Smooth muscle cell (in vitro differentiated cells): Measurements from ENCODE around the gene INF2. TPM values are rescaled to one million over a fixed set of nuclear protein-coding genes. Genes with fewer than 3 reads are reported as not detected.

Experiments
- DNase-seq: peaks from one replicate; lab custom pipeline; 2025; ENCODE audit not compliant: unreplicated experiment; lab: John Stamatoyannopoulos, UW
- H2AFZ ChIP-seq: fragments of 200-600 bp; sonication (generic); 2 replicates; pipeline ENCODE4 v1.6.0; 2016; ENCODE audit warnings: antibody characterized with exemption, low read depth, mild to moderate bottlenecking
- H3F3A ChIP-seq: fragments of 200-600 bp; sonication (generic); 2 replicates; pipeline ENCODE4 v1.6.0; 2017; ENCODE audit warnings: antibody characterized with exemption, low read depth
- H3K27ac ChIP-seq: fragments of 200-600 bp; sonication (generic); 2 replicates; pipeline ENCODE4 v1.5.1; 2016; ENCODE audit warnings: low read depth, mild to moderate bottlenecking
- H3K27me3 ChIP-seq: fragments of 200-600 bp; sonication (generic); 2 replicates; pipeline ENCODE4 v1.6.1; 2016; ENCODE audit warnings: low read depth, mild to moderate bottlenecking
- H3K36me3 ChIP-seq: fragments of 200-600 bp; sonication (generic); 2 replicates; pipeline ENCODE4 v1.5.1; 2016; ENCODE audit warnings: low read depth
- H3K4me1 ChIP-seq: fragments of 200-600 bp; sonication (generic); 2 replicates; pipeline ENCODE4 v1.5.1; 2016; ENCODE audit warnings: low read depth
- H3K4me2 ChIP-seq: fragments of 200-600 bp; sonication (generic); 2 replicates; pipeline ENCODE4 v1.6.0; 2016; ENCODE audit warnings: mild to moderate bottlenecking
- H3K4me3 ChIP-seq: fragments of 200-600 bp; sonication (generic); 2 replicates; pipeline ENCODE4 v1.5.1; 2016; ENCODE audit warnings: mild to moderate bottlenecking
- H3K79me2 ChIP-seq: fragments of 200-600 bp; sonication (generic); 2 replicates; pipeline ENCODE4 v1.6.0; 2016; ENCODE audit warnings: low read depth, mild to moderate bottlenecking
- H3K9ac ChIP-seq: fragments of 200-600 bp; sonication (generic); 2 replicates; pipeline ENCODE4 v1.6.0; 2016; ENCODE audit warnings: low read depth
- H3K9me3 ChIP-seq: fragments of 200-600 bp; sonication (generic); replicated peaks from 2 replicates; pipeline ENCODE4 v1.5.1; 2016; ENCODE audit warnings: low read depth
- H4K20me1 ChIP-seq: fragments of 200-600 bp; sonication (generic); 2 replicates; pipeline ENCODE4 v1.6.0; 2016; ENCODE audit warnings: low read depth
- CTCF ChIP-seq: fragments of 200-600 bp; sonication (generic); IDR thresholded peaks from 2 replicates; pipeline ENCODE4 v1.5.1; 2017; ENCODE audit warnings: borderline replicate concordance, mild to moderate bottlenecking, antibody characterized with exemption; ENCODE audit not compliant: insufficient read depth, poor library complexity, severe bottlenecking
- WGBS: methylation state at CpG from one replicate; pipeline ENCODE4 v1.1.7; 2016; ENCODE audit warnings: low lambda C conversion rate; 5-methylcytosine and 5-hydroxymethylcytosine counted together
- polyA plus RNA-seq: library from polyadenylated mRNA; unstranded; fragments of >200 nt; fragmentation: Nextera tagmentation; extraction: Ambion mirVana; gene quantifications from 2 replicates; pipeline ENCODE4 v1.2.1, GENCODE V29; 2016
- total RNA-seq: library from RNA; depleted of rRNA; stranded (reverse); fragments of >200 nt; gene quantifications from 2 replicates; pipeline ENCODE4 v1.2.3, GENCODE V29; 2014

The INF2 gene
- total and polyA plus RNA-seq, 2 experiments from 2014 or later: 19.9 to 29.8 TPM

- Histone ChIP-seq H3K4me1 (no peaks in the 10 kb centered on the region), H3K36me3 (no peaks in the 10 kb centered on the region), H3K27ac (no peak overlapping the region), H3K27me3 (no peaks in the 10 kb centered on the region), H3F3A (no peaks in the 10 kb centered on the region), H3K9ac (no peak overlapping the region), H4K20me1 (no peaks in the 10 kb centered on the region), H3K79me2 (no peaks in the 10 kb centered on the region), H2AFZ (no peak overlapping the region), H3K9me3 (no peaks in the 10 kb centered on the region), H3K4me2 (no peak overlapping the region), H3K4me3 (no peak overlapping the region)
- WGBS: 95% methylated on average over 22 of the region's 34 CpGs
- no peak for TF ChIP-seq CTCF
- no peak for DNase-seq
These were observed 20.8 kb downstream of the INF2 start for GRCh38 chr14:104710071-104710735.

GRCh38 chr14:104712881-104713734 lies 23.7 kb downstream of the INF2 start:
- H3K4me2 ChIP-seq: no peak overlapping the region
- H3F3A ChIP-seq: no peaks in the 10 kb centered on the region
- TF ChIP-seq CTCF: no peak
- H3K9me3 ChIP-seq: no peaks in the 10 kb centered on the region
- WGBS: 97% methylated on average over 24 of the region's 40 CpGs
- no peak for DNase-seq
- no peaks in the 10 kb centered on the region for H4K20me1 ChIP-seq
- H3K4me1 ChIP-seq: no peaks in the 10 kb centered on the region
- H3K9ac ChIP-seq: no peak overlapping the region
- no peak overlapping the region for H3K4me3 ChIP-seq
- H2AFZ ChIP-seq: no peak overlapping the region
- H3K27ac ChIP-seq: no peak overlapping the region
- no peaks in the 10 kb centered on the region for H3K27me3 ChIP-seq
- H3K36me3 ChIP-seq: no peaks in the 10 kb centered on the region
- H3K79me2 ChIP-seq: no peaks in the 10 kb centered on the region

GRCh38 chr14:104714066-104714465 lies 24.6 kb downstream of the INF2 start:
- Histone ChIP-seq H3K36me3 (no peaks in the 10 kb centered on the region), H3K79me2 (no peaks in the 10 kb centered on the region), H3K4me1 (no peaks in the 10 kb centered on the region), H3K27ac (no peak overlapping the region), H3F3A (no peaks in the 10 kb centered on the region), H3K4me3 (no peak overlapping the region), H3K27me3 (no peaks in the 10 kb centered on the region), H2AFZ (no peak overlapping the region), H3K4me2 (no peak overlapping the region), H4K20me1 (no peaks in the 10 kb centered on the region), H3K9me3 (no peaks in the 10 kb centered on the region), H3K9ac (no peak overlapping the region)
- no peak for TF ChIP-seq CTCF
- no peak for DNase-seq
- WGBS: 95% methylated on average over 12 of the region's 16 CpGs
